HepG2 (cell line): ENCODE results near the gene HOXA9. TPM values are rescaled to one million over a fixed set of nuclear protein-coding genes. Genes with fewer than 3 reads are reported as not detected.
A peak's percentile ranks its signal among the peaks of the same experiment; 100 is the strongest.

Experiments
- ASH2L ChIP-seq: fragments of 300-600, 200-600 bp; sonication (generic); IDR thresholded peaks from 2 replicates; pipeline ENCODE4 v1.7.0; 2017; ENCODE audit warnings: low read depth, mild to moderate bottlenecking, moderate library complexity, mixed read lengths, low read length; ENCODE audit not compliant: insufficient read length
- E2F2 ChIP-seq: sonication (generic); formaldehyde crosslinking; IDR thresholded peaks from 2 replicates; pipeline ENCODE4 v1.4.0; 2020; ENCODE audit warnings: missing genetic modification reagents, borderline replicate concordance
- EED ChIP-seq: sonication (generic); formaldehyde crosslinking; IDR thresholded peaks from 2 replicates; pipeline ENCODE4 v1.5.0; 2020; ENCODE audit warnings: mild to moderate bottlenecking, missing genetic modification reagents
- GMEB1 ChIP-seq: sonication (generic); formaldehyde crosslinking; IDR thresholded peaks from 2 replicates; pipeline ENCODE4 v1.5.1; 2020; ENCODE audit warnings: missing genetic modification reagents, mild to moderate bottlenecking, borderline replicate concordance
- JARID2 ChIP-seq: sonication (generic); formaldehyde crosslinking; IDR thresholded peaks from 2 replicates; pipeline ENCODE4 v1.8.1; 2023; ENCODE audit warnings: missing genetic modification reagents, inconsistent platforms; ENCODE audit not compliant: insufficient replicate concordance
- KAT7 ChIP-seq: IDR thresholded peaks from 2 replicates; pipeline ENCODE4 v1.6.1; 2018; ENCODE audit warnings: borderline replicate concordance, missing compliant biosample characterization
- MZF1 ChIP-seq: sonication (generic); formaldehyde crosslinking; IDR thresholded peaks from 2 replicates; pipeline ENCODE4 v1.8.1; 2023; ENCODE audit warnings: mild to moderate bottlenecking, missing genetic modification reagents, borderline replicate concordance
- PCBP2 ChIP-seq: fragments of 200-400 bp; formaldehyde crosslinking; optimal IDR thresholded peaks from 2 replicates; pipeline ENCODE3; 2018; ENCODE audit warnings: low read length, low read depth; ENCODE audit not compliant: poor library complexity, severe bottlenecking
- RBFOX2 ChIP-seq: fragments of 200-400 bp; formaldehyde crosslinking; IDR thresholded peaks from 2 replicates; pipeline ENCODE4 v1.6.1; 2017; ENCODE audit warnings: low read depth, mild to moderate bottlenecking, low read length
- SIN3B ChIP-seq: fragments of 150-350 bp; IDR thresholded peaks from 2 replicates; pipeline ENCODE4 v1.6.1; 2014; ENCODE audit warnings: low read length
- SOX6 ChIP-seq, 2 experiments: fragments of 450-650 bp in 1 of 2; sonication (generic) in 1 of 2; formaldehyde crosslinking in 1 of 2; IDR thresholded peaks; 2 replicates each; pipeline versions ENCODE4 v1.4.0 to v1.6.1; 2017 to 2020; ENCODE audit warnings: antibody characterized with exemption in 1 of 2, mild to moderate bottlenecking in 1 of 2, missing genetic modification reagents in 1 of 2
- THRA ChIP-seq: sonication (generic); formaldehyde crosslinking; IDR thresholded peaks from 2 replicates; pipeline ENCODE4 v1.4.0; 2020; ENCODE audit warnings: missing genetic modification reagents, borderline replicate concordance
- USF2 ChIP-seq, 2 experiments: sonication (generic) in 1 of 2; formaldehyde crosslinking in 1 of 2; IDR thresholded peaks; 2 replicates each; pipeline versions ENCODE4 v1.5.1 to v1.6.1; 2011 to 2020; ENCODE audit warnings: borderline replicate concordance in 1 of 2, low read depth in 1 of 2, low read length in 1 of 2, mild to moderate bottlenecking in 1 of 2, missing genetic modification reagents in 1 of 2, moderate library complexity in 1 of 2
- WIZ ChIP-seq: sonication (generic); formaldehyde crosslinking; IDR thresholded peaks from 2 replicates; pipeline ENCODE4 v1.5.1; 2020; ENCODE audit warnings: mild to moderate bottlenecking, missing genetic modification reagents
- ZC3H13 ChIP-seq: sonication (generic); formaldehyde crosslinking; IDR thresholded peaks from 2 replicates; pipeline ENCODE4 v1.8.1; 2023; ENCODE audit warnings: mild to moderate bottlenecking, missing genetic modification reagents, moderate library complexity
- ZMYM2 ChIP-seq: sonication (generic); formaldehyde crosslinking; IDR thresholded peaks from 2 replicates; pipeline ENCODE4 v1.8.0; 2022; ENCODE audit warnings: mild to moderate bottlenecking, missing genetic modification reagents
- ZNF343 ChIP-seq: sonication (generic); formaldehyde crosslinking; IDR thresholded peaks from 2 replicates; pipeline ENCODE4 v1.4.0; 2020; ENCODE audit warnings: mild to moderate bottlenecking, missing genetic modification reagents
- ZNF354B ChIP-seq: sonication (generic); formaldehyde crosslinking; IDR thresholded peaks from 2 replicates; pipeline ENCODE4 v1.8.0; 2022; ENCODE audit warnings: mild to moderate bottlenecking, missing genetic modification reagents
- ZNF512 ChIP-seq: sonication (generic); formaldehyde crosslinking; IDR thresholded peaks from 2 replicates; pipeline ENCODE4 v1.4.0; 2020; ENCODE audit warnings: mild to moderate bottlenecking, missing genetic modification reagents
- ZNF670 ChIP-seq: sonication (generic); formaldehyde crosslinking; IDR thresholded peaks from 2 replicates; pipeline ENCODE4 v1.8.0; 2022; ENCODE audit warnings: mild to moderate bottlenecking, missing genetic modification reagents, borderline replicate concordance
- polyA plus RNA-seq, 8 experiments: library from polyadenylated mRNA; depleted of rRNA in 3 of 8; stranded (reverse) in 7 of 8; unstranded in 1 of 8; fragments of >200 nt; fragmentation: Illumina TruSeq in 4 of 8; extraction: Trizol in 4 of 8; gene quantifications; 2 replicates each; pipeline versions ENCODE4 v1.2.1 to v1.2.3, GENCODE V29; 2011 to 2016; ENCODE audit warnings: low read depth in 4 of 8, missing spikeins in 1 of 8, mixed read lengths in 1 of 8; ENCODE audit not compliant: insufficient read depth in 1 of 8
- total RNA-seq, 5 experiments: library from RNA; depleted of rRNA; stranded (reverse); fragments of >200 nt; fragmentation: Illumina TruSeq; extraction: Trizol; gene quantifications; 2 replicates each; pipeline ENCODE4 v1.2.3, GENCODE V29; 2016; ENCODE audit warnings: low read depth in 1 of 5

HOXA9 gene
- total and polyA plus RNA-seq, 2 of the 13 experiments (the other 11 are each of a cell fraction or from before 2014, with no cell fraction given), result not detected

- TF ChIP-seq SOX6 (IDR thresholded peaks at IDR 0.05) (no peak), SOX6 (CRISPR knock-in tag; IDR thresholded peaks at IDR 0.05) (no peak), SIN3B (no peak), PCBP2 (no peak), JARID2 (CRISPR knock-in tag) (peak; percentile 37), THRA (CRISPR knock-in tag) (no peak), RBFOX2 (peak; percentile 64), ZMYM2 (CRISPR knock-in tag) (no peak), ZNF512 (CRISPR knock-in tag) (no peak), USF2 (IDR thresholded peaks at IDR 0.05; ENCODE audit: low read depth, low read length) (no peak), USF2 (CRISPR knock-in tag; IDR thresholded peaks at IDR 0.05; ENCODE audit: borderline replicate concordance) (no peak), EED (CRISPR knock-in tag) (0 out of 2 replicates have a peak, but pooled peaks have one; percentile 6), GMEB1 (CRISPR knock-in tag) (peak; percentile 42; the same call in 1 of the 2 replicates), ZC3H13 (CRISPR knock-in tag) (no peak), WIZ (CRISPR knock-in tag) (no peak), ASH2L (peak; percentile 68), ZNF670 (no peak), E2F2 (CRISPR knock-in tag) (no peak), MZF1 (CRISPR knock-in tag) (no peak), ZNF354B (CRISPR knock-in tag) (no peak), ZNF343 (no peak), KAT7 (CRISPR knock-in tag) (peak; percentile 59)
Observed at GRCh38 chr7:27150568-27151340, 14.6 kb downstream of the HOXA9 start (continued).
